PFSK-1 (cell line): ENCODE measurements around the gene FOXB2.

Experiments
- POLR2AphosphoS5 ChIP-seq: IDR thresholded peaks from 2 replicates; pipeline ENCODE4 v1.6.1; 2012; ENCODE audit warnings: low read depth, mild to moderate bottlenecking, control low read depth, low read length, moderate library complexity
- REST ChIP-seq, 2 experiments: IDR thresholded peaks; 2 replicates each; pipeline versions ENCODE4 v1.6.1 to v1.8.0; 2011 to 2012; ENCODE audit warnings: low read depth in 2 of 2, low read length in 2 of 2, control low read depth in 1 of 2, inconsistent platforms in 1 of 2, mild to moderate bottlenecking in 1 of 2, moderate library complexity in 1 of 2; ENCODE audit not compliant: insufficient read depth in 1 of 2
- SIN3A ChIP-seq: IDR thresholded peaks from 2 replicates; pipeline ENCODE4 v1.6.1; 2012; ENCODE audit warnings: mild to moderate bottlenecking, low read length, moderate library complexity, borderline replicate concordance; ENCODE audit not compliant: insufficient read depth

DNA sequence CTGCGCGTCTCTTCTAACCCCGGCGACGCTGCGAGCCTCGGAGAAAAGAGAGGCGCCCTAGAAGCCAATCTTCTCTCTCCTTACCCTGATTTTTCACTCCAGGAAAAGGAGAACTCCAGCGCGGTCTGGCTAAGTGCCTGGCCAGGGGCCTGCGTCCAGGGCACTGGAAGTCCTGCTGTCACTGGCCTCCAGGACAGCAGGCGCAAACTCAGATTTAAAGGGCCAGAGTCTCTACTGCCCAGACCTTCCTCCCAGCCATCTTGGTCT is 553 bp upstream of the FOXB2 start:
- TF ChIP-seq REST (IDR thresholded peaks at IDR 0.05; ENCODE audit: insufficient read depth in 1 of 2, low read depth in 2 of 2, low read length in 2 of 2) (no peak), POLR2AphosphoS5 (no peak), SIN3A (no peak)
